Left ventricle myocardium inferior (tissue), 1 donor: ENCODE measurements around the gene BACH2. TPM values are rescaled to one million over a fixed set of nuclear protein-coding genes. Genes with fewer than 3 reads are reported as not detected.
A peak's percentile ranks its signal among the peaks of the same experiment; 100 is the strongest.

ENCODE experiments used
- DNase-seq: peaks from one replicate; pipeline ENCODE4 v3.0.0-alpha.2; 2020
- H3K27ac ChIP-seq: fragments of 200-600 bp; replicated peaks from 2 replicates; pipeline ENCODE4 v1.8.0; 2021
- H3K27me3 ChIP-seq: fragments of 200-600 bp; 2 replicates; pipeline ENCODE4 v1.8.0; 2021; ENCODE audit warnings: low read depth
- H3K36me3 ChIP-seq: fragments of 200-600 bp; 2 replicates; pipeline ENCODE4 v1.8.0; 2021
- H3K4me1 ChIP-seq: fragments of 200-600 bp; 2 replicates; pipeline ENCODE4 v1.8.0; 2021
- H3K4me3 ChIP-seq: fragments of 200-600 bp; 2 replicates; pipeline ENCODE4 v1.8.0; 2021; ENCODE audit warnings: mild to moderate bottlenecking, moderate library complexity
- H3K9me3 ChIP-seq: fragments of 200-600 bp; replicated peaks from 2 replicates; pipeline ENCODE4 v1.8.0; 2021
- CTCF ChIP-seq: fragments of 200-600 bp; IDR thresholded peaks from 2 replicates; pipeline ENCODE4 v1.8.0; 2021; ENCODE audit warnings: antibody characterized with exemption, mild to moderate bottlenecking, borderline replicate concordance
- intact Hi-C: fragments of 100-400 bp; cut with micrococcal nuclease; formaldehyde crosslinking; loops from one replicate; pipeline ENCODE4 v1.11.0; 2022
- total RNA-seq: library from RNA; stranded (reverse); fragmentation: NEBNext Ultra II Directional; extraction: Animal tissue kit (Norgen Biotek cat#: 25700); gene quantifications from one replicate; pipeline ENCODE4 v1.2.1, GENCODE V29; 2021
- donor health status: DM: no; HTN: yes; CAD: no; lungs with severe emphysema.

The BACH2 gene
- total RNA-seq, 1 donor from 2014 or later: 1.5 TPM

GRCh38 chr6:90179190-90180169, 117.2 kb downstream of the BACH2 start:
- no peak for DNase-seq
- Histone ChIP-seq H3K4me1 (peaks cover 51% of the 10 kb centered on the region), H3K36me3 (no peaks in the 10 kb centered on the region), H3K27ac (no peak overlapping the region), H3K9me3 (peaks cover 1% of the 10 kb centered on the region), H3K27me3 (no peaks in the 10 kb centered on the region), H3K4me3 (no peak overlapping the region)
- intact Hi-C loops: no loop called here
- TF ChIP-seq CTCF: peak; percentile 50

- no peak for DNase-seq
- Histone ChIP-seq H3K4me1 (peaks cover 41% of the 10 kb centered on the region), H3K9me3 (peaks cover 6% of the 10 kb centered on the region), H3K27ac (peak overlapping the region; percentile 67), H3K36me3 (no peaks in the 10 kb centered on the region), H3K4me3 (peak overlapping the region; percentile 17), H3K27me3 (no peaks in the 10 kb centered on the region)
- intact Hi-C loops: no loop called here
- TF ChIP-seq CTCF: no peak
These were observed 118.2 kb downstream of the BACH2 start for GRCh38 chr6:90178384-90178855.

- peak overlapping the region; percentile 17 for H3K4me3 ChIP-seq
- no peak for DNase-seq
- no peak for TF ChIP-seq CTCF
- H3K4me1 ChIP-seq: peaks cover 35% of the 10 kb centered on the region
- H3K27me3 ChIP-seq: no peaks in the 10 kb centered on the region
- H3K9me3 ChIP-seq: peaks cover 9% of the 10 kb centered on the region
- intact Hi-C loops: no loop called here
- H3K36me3 ChIP-seq: no peaks in the 10 kb centered on the region
- H3K27ac ChIP-seq: peak overlapping the region; percentile 67
These were observed 118.9 kb downstream of the BACH2 start for GRCh38 chr6:90177544-90178383.

- intact Hi-C loops: no loop called here
- H3K4me1 ChIP-seq: peaks cover 35% of the 10 kb centered on the region
- no peak overlapping the region for H3K27ac ChIP-seq
- no peak for DNase-seq
- no peak for TF ChIP-seq CTCF
- no peaks in the 10 kb centered on the region for H3K27me3 ChIP-seq
- H3K36me3 ChIP-seq: no peaks in the 10 kb centered on the region
- H3K4me3 ChIP-seq: no peak overlapping the region
- peaks cover 9% of the 10 kb centered on the region for H3K9me3 ChIP-seq
These were observed 120.8 kb downstream of the BACH2 start for GRCh38 chr6:90175627-90176538.
